Endometrial microvascular endothelial cells (primary cell): ENCODE results near the gene LNPK. TPM values are rescaled to one million over a fixed set of nuclear protein-coding genes. Genes with fewer than 3 reads are reported as not detected.

Experiments used
- total RNA-seq: library from RNA; depleted of rRNA; stranded (reverse); fragments of >200 nt; gene quantifications from one replicate; pipeline ENCODE4 v1.2.3, GENCODE V29; 2015; ENCODE audit errors: inconsistent ontology term

Gene LNPK
- total RNA-seq, 1 donor from 2014 or later = 6.1 TPM

Other genes starting within 250 kb of the LNPK start
- gene EVX2, start 81.7 kb upstream of the LNPK start, total RNA-seq = not detected
- not detected for gene HOXD13, start 90.5 kb upstream of the LNPK start, total RNA-seq
- not detected for gene HOXD12, start 97.5 kb upstream of the LNPK start, total RNA-seq
- 2.0 TPM for gene HOXD11, start 105.0 kb upstream of the LNPK start, total RNA-seq
- 36.0 TPM for gene HOXD10, start 114.5 kb upstream of the LNPK start, total RNA-seq
- gene HOXD9, start 120.5 kb upstream of the LNPK start, total RNA-seq = 63.6 TPM
- gene HOXD8, start 127.4 kb upstream of the LNPK start, total RNA-seq = 41.0 TPM
- 18.7 TPM for gene HOXD4, start 149.3 kb upstream of the LNPK start, total RNA-seq
- gene HOXD3, start 155.0 kb upstream of the LNPK start, total RNA-seq = 21.4 TPM
- 4.8 TPM for gene HOXD1, start 186.4 kb upstream of the LNPK start, total RNA-seq